ENCODE results near the gene MXD1.

MXD1 gene

DNA sequence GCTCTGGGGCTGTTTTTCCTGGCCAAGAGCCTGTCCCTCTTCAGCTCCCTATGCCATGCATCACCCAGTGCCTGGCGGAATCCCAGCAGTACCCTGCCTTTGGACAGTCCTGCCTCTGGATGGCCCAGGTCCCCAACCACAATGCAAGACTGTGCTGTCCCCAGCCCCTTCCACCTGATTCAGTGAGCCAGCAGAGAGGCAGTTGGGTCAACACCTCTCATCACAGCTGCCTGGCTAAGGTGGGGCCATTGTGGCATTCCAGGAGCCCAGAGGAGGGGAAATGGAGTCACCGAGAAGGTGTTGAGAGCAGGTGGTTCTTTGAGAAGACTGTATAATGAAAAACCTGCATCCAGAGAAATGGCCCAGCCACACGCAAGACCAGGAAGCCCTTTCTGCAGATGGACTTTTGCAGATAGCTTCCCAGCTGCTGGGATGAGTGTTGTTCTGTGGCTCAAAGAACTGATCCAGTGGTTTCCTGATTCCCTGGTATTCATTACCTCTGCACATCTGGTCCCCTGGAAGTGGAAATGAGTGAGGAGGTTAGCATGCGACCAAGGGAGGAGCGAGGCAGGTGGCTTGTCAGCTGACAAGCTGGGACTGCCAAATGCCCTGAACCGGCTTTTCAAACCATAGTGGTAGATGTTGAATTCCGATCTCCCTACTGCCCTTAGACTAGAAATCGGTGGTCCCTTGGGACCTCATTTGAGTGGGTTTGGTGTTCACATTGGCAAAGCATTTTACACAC lies 48.2 kb downstream of the MXD1 start:
- Histone ChIP-seq H3K27me3 (ENCODE audit: control insufficient read depth, insufficient read depth, low read length) (no peaks in the 10 kb centered on the region), H3K4me3 (ENCODE audit: low read length) (no peak overlapping the region), H3K9ac (ENCODE audit: low read length) (no peak overlapping the region), H3K4me1 (ENCODE audit: control insufficient read depth, insufficient read depth, low read length) (no peaks in the 10 kb centered on the region), H3K27ac (ENCODE audit: low read depth, low read length) (no peak overlapping the region), H3K36me3 (ENCODE audit: control insufficient read depth, insufficient read depth, low read length) (no peaks in the 10 kb centered on the region)

DNA sequence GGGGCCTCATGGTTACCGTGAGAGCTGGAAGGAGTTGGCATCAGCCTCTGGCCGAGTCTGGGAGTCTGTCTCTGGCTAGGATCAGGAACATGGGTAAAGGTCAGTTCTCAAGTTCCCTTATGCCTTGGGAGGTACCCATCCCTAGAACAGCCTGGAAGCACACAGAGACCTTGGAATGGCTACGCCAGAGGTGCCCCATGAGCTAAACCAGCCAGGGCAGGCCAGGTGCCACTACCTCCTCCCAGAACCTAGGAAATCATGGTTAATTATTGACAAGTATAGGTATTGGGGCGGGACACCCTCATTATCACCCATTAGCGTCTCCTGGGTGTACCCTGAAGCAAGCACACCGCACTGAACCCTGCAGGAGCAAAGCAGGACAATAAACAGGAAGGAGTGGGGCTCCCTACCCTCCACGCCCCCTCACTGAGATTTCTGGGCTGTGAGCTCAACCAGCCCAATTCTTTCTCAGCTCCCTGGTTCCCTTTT lies 49.5 kb downstream of the MXD1 start:
- Histone ChIP-seq H3K27ac (ENCODE audit: low read depth, low read length) (no peak overlapping the region), H3K9ac (ENCODE audit: low read length) (no peak overlapping the region), H3K27me3 (ENCODE audit: control insufficient read depth, insufficient read depth, low read length) (no peaks in the 10 kb centered on the region), H3K4me1 (ENCODE audit: control insufficient read depth, insufficient read depth, low read length) (no peaks in the 10 kb centered on the region), H3K4me3 (ENCODE audit: low read length) (no peak overlapping the region), H3K36me3 (ENCODE audit: control insufficient read depth, insufficient read depth, low read length) (no peaks in the 10 kb centered on the region)

DNA sequence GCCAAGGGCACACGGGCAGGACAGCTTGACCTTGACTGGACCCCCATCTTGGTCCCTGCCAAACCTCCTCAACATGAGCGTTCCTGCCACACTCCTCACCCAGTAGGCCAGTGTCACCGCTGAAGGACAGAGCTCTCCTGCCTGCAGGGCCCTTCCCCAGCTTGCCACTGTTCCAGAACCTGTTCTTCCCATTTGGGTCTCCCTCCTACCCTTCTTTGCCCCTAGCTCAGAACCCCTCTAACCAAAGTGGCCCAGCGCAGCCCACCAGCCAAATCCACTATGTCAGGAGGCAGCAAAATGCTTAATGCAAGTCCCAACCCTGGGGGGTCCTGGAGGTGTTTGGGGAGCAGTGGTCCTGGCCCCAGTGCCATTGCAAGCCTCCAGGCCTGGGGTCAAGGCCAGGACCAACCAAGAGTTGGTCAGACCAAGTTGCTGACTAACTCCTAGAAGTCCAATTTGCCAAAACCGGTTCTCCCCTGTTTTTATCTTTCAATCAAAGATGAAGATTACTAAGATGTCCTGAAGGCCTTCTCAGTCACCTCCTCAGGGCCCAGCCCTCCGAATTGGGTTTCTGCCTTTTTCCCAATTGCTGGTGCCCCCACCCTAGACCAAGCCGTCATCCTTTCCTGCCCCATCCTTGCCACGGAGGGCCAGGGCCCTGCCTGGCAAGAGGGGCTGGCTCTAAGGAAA lies 51.0 kb downstream of the MXD1 start:
- Histone ChIP-seq H3K9ac (ENCODE audit: low read length) (no peak overlapping the region), H3K27ac (ENCODE audit: low read depth, low read length) (no peak overlapping the region), H3K27me3 (ENCODE audit: control insufficient read depth, insufficient read depth, low read length) (no peaks in the 10 kb centered on the region), H3K36me3 (ENCODE audit: control insufficient read depth, insufficient read depth, low read length) (no peaks in the 10 kb centered on the region), H3K4me1 (ENCODE audit: control insufficient read depth, insufficient read depth, low read length) (no peaks in the 10 kb centered on the region), H3K4me3 (ENCODE audit: low read length) (no peak overlapping the region)

DNA sequence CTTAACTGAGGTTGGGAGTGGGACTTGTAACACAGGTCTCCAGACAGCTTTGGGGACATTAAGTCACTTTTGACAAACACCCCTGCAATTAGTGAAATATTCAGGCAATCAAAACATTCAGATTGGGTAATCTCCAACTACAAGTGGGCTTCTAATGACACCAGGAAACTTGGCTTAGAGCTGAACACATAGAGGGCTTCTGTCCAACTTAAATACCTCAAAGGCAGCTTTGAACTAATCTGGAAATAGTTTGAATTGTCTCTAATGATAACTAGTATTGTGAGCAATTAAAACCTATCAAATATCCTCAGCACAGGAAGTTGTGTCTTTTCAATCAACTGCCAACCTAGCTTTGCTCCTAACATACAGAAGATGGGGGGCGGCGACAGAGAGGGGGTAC lies 51.6 kb downstream of the MXD1 start:
- no peak overlapping the region for H3K27ac ChIP-seq (ENCODE audit: low read depth, low read length)
- H3K4me3 ChIP-seq (ENCODE audit: low read length), result no peak overlapping the region
- H3K27me3 ChIP-seq (ENCODE audit: control insufficient read depth, insufficient read depth, low read length), result no peaks in the 10 kb centered on the region
- H3K36me3 ChIP-seq (ENCODE audit: control insufficient read depth, insufficient read depth, low read length), result no peaks in the 10 kb centered on the region
- no peak overlapping the region for H3K9ac ChIP-seq (ENCODE audit: low read length)
- H3K4me1 ChIP-seq (ENCODE audit: control insufficient read depth, insufficient read depth, low read length), result no peaks in the 10 kb centered on the region

DNA sequence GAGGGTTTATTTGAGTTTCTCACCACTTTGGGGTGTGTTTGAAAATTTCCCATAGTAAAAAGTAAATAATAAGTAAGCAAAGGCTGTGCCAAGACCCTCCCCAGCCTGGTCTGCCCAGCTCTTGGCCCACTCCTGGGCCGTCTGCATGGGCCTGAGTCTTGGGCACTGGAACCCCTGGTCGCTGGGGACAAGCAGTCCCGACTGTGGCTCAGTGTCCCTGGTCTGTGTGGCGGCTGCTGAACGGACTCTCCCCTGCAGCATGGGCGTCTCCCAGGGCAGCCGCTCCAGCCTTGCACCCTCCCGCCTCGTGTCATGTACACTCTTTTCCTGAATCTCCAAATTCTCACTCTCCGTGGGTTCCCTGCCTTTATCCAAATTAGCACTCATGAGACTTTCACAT lies 53.7 kb downstream of the MXD1 start:
- no peak overlapping the region for H3K27ac ChIP-seq (ENCODE audit: low read depth, low read length)
- no peaks in the 10 kb centered on the region for H3K4me1 ChIP-seq (ENCODE audit: control insufficient read depth, insufficient read depth, low read length)
- no peak overlapping the region for H3K4me3 ChIP-seq (ENCODE audit: low read length)
- no peaks in the 10 kb centered on the region for H3K36me3 ChIP-seq (ENCODE audit: control insufficient read depth, insufficient read depth, low read length)
- no peak overlapping the region for H3K9ac ChIP-seq (ENCODE audit: low read length)
- no peaks in the 10 kb centered on the region for H3K27me3 ChIP-seq (ENCODE audit: control insufficient read depth, insufficient read depth, low read length)

DNA sequence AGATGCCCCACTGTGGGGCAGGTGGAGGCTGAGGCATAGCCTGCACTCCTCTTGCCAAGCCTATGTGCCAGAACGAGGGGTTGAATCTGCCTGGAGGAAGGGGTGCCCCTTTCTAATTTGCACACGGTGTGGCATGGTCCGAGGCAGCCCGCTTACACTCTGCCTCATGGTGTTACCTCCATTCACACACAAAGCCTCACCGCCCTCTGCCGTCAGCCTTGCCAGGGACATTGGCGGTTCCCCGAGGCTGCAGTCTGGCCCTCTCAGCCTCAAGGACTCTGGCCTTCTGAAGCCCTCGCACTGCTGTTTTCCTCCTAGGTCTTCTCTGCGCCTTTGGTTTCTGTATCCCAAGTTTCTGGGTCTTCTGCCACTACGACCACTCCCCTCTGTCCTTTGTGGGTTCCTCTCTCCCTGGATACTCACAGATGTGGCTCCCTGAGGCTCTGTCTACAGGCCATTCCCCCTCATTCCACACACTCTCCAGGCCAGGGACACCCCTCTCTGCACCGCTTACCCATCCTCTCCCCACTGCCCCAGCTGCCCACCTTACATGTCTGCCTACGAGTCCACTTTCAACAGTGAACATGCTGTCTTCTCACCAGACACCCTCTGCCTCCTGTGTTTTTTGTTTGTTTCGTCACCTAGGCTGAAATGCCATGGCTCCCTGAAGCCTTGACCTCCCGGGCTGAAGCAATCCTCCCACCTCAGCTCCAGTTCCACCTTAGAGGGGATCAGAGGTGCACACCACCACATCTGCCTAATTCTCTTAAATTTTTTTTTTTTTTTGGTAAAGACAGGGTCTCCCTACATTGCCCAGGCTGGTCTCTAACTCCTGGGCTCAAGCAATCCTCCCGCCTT lies 54.4 kb downstream of the MXD1 start:
- Histone ChIP-seq H3K4me3 (ENCODE audit: low read length) (no peak overlapping the region), H3K27ac (ENCODE audit: low read depth, low read length) (no peak overlapping the region), H3K9ac (ENCODE audit: low read length) (no peak overlapping the region), H3K27me3 (ENCODE audit: control insufficient read depth, insufficient read depth, low read length) (no peaks in the 10 kb centered on the region), H3K36me3 (ENCODE audit: control insufficient read depth, insufficient read depth, low read length) (no peaks in the 10 kb centered on the region), H3K4me1 (ENCODE audit: control insufficient read depth, insufficient read depth, low read length) (no peaks in the 10 kb centered on the region)

DNA sequence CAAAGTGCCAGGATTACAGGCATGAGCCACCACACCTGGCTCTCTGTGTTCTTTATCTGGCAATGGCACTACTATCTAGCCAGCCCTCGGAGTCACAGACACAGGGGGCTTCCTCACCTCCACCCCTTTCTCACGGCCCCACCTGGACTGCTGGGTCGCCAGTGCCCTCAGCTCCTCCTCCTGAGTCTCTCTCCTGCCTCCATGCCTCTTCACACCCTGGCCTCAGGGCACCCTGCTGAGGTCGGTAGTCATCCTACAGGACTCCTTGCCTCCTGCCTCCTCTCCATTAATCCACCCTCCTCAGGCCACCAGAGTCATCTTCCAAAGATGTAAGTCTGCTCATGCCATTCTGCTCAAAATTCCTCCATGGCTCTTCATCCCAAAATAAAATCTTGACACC lies 55.1 kb downstream of the MXD1 start:
- Histone ChIP-seq H3K9ac (ENCODE audit: low read length) (no peak overlapping the region), H3K4me1 (ENCODE audit: control insufficient read depth, insufficient read depth, low read length) (no peaks in the 10 kb centered on the region), H3K36me3 (ENCODE audit: control insufficient read depth, insufficient read depth, low read length) (no peaks in the 10 kb centered on the region), H3K4me3 (ENCODE audit: low read length) (no peak overlapping the region), H3K27ac (ENCODE audit: low read depth, low read length) (no peak overlapping the region), H3K27me3 (ENCODE audit: control insufficient read depth, insufficient read depth, low read length) (no peaks in the 10 kb centered on the region)

DNA sequence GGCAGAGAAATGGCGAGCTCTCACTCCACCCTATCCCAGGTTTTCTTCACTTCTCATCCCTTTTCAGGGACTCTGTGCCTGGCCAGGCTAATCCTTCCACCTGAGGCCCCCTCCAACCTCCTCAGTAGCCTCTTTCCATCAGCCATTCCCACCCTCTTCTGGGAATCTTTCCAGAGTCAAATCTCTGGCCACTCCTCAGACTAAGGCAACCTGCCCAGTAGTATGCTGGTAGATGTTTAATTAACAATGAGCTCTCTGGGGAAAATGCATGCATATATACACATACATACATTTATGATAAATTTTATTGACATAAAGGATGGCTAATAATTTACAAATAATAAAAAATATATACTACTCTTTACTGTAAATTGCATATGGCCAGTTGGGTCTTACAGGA lies 57.9 kb downstream of the MXD1 start:
- Histone ChIP-seq H3K27ac (ENCODE audit: low read depth, low read length) (no peak overlapping the region), H3K27me3 (ENCODE audit: control insufficient read depth, insufficient read depth, low read length) (no peaks in the 10 kb centered on the region), H3K4me1 (ENCODE audit: control insufficient read depth, insufficient read depth, low read length) (no peaks in the 10 kb centered on the region), H3K36me3 (ENCODE audit: control insufficient read depth, insufficient read depth, low read length) (no peaks in the 10 kb centered on the region), H3K4me3 (ENCODE audit: low read length) (no peak overlapping the region), H3K9ac (ENCODE audit: low read length) (no peak overlapping the region)

DNA sequence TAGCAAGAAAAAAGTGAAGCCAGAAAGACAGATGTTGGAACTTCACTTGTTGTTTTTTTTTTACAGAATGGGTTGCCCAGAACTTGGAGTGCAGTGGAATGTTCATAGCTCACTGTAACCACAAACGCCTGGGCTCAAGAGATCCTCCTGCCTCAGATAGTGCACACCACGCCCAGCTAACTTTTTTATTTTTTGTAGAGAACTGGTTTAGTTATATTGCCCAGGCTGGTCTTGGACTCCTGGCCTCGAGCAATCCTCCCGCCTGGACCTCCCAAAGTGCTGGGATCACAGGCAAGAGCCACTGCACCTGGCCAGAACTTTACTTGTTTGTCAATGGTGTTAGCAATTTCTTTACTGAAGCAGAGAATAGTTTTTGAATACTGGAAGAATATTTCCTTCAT lies 58.4 kb downstream of the MXD1 start:
- H3K27me3 ChIP-seq (ENCODE audit: control insufficient read depth, insufficient read depth, low read length), result no peaks in the 10 kb centered on the region
- H3K27ac ChIP-seq (ENCODE audit: low read depth, low read length), result no peak overlapping the region
- no peaks in the 10 kb centered on the region for H3K36me3 ChIP-seq (ENCODE audit: control insufficient read depth, insufficient read depth, low read length)
- no peak overlapping the region for H3K9ac ChIP-seq (ENCODE audit: low read length)
- H3K4me3 ChIP-seq (ENCODE audit: low read length), result no peak overlapping the region
- no peaks in the 10 kb centered on the region for H3K4me1 ChIP-seq (ENCODE audit: control insufficient read depth, insufficient read depth, low read length)

DNA sequence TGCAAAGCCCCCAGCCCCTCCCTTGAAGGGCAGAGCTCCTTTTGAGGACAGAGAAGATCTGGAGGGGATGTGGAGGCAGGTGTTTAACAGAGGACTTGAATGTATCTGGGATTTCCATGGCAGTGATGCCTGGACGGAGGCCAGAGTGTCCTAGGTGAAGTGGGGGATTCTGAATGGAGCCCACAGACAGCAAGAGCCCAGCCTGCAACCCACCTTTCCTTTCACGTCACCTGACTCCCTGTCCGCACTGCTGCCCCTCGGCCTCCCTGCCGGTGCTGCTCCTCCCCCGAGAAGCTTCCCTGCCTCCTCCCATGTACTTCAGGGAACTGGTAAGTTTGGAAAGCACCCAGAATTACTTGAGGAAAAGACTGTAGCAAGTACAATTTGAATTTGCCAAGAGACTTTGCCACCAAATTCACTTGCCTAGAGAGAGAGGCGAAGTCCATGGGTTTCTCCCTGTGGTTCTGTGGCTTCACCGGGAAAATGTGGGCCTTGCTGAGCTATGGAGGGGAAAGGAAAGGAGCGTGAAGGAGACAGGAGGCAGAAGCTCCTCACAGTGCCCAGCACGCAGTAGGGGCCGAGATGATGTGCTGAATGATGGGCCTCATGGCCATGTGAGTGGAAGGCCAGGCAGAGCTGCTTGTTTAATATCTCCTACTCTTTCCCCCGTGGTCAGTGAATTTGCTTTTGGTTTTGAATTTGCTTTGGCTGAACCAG lies 60.4 kb downstream of the MXD1 start:
- no peak overlapping the region for H3K9ac ChIP-seq (ENCODE audit: low read length)
- no peaks in the 10 kb centered on the region for H3K27me3 ChIP-seq (ENCODE audit: control insufficient read depth, insufficient read depth, low read length)
- no peak overlapping the region for H3K27ac ChIP-seq (ENCODE audit: low read depth, low read length)
- H3K4me1 ChIP-seq (ENCODE audit: control insufficient read depth, insufficient read depth, low read length), result no peaks in the 10 kb centered on the region
- no peaks in the 10 kb centered on the region for H3K36me3 ChIP-seq (ENCODE audit: control insufficient read depth, insufficient read depth, low read length)
- H3K4me3 ChIP-seq (ENCODE audit: low read length), result no peak overlapping the region

DNA sequence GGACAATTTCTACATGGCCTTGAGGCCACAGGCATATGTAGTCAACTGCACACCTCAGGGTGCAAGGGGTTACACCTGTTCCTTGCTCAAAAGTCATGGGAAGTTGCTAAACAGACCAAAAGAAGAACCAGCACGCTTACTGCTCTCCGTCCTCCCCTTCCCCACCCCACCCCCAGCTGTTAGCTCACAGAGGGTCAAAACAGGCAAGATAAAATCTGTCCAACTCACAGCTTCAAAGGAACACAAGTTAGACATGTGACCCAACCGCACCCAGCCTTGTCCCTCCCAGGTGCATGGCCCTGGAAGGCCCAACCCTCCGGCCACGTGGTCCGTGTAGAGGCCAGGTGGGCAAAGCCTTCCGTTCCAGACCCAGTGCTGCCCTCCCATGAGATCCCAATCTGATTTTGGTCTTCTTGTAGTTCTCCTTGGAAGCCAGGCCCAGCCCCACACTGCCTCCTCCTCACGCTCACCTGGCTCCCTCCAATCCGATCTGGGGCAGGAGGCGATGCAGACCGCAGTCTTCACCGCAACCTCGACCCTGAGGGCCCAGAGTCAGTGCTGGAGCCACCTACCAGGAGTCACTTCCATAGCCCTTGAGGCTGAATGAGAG lies 61.0 kb downstream of the MXD1 start:
- Histone ChIP-seq H3K27ac (ENCODE audit: low read depth, low read length) (no peak overlapping the region), H3K36me3 (ENCODE audit: control insufficient read depth, insufficient read depth, low read length) (no peaks in the 10 kb centered on the region), H3K9ac (ENCODE audit: low read length) (no peak overlapping the region), H3K27me3 (ENCODE audit: control insufficient read depth, insufficient read depth, low read length) (no peaks in the 10 kb centered on the region), H3K4me3 (ENCODE audit: low read length) (no peak overlapping the region), H3K4me1 (ENCODE audit: control insufficient read depth, insufficient read depth, low read length) (no peaks in the 10 kb centered on the region)

DNA sequence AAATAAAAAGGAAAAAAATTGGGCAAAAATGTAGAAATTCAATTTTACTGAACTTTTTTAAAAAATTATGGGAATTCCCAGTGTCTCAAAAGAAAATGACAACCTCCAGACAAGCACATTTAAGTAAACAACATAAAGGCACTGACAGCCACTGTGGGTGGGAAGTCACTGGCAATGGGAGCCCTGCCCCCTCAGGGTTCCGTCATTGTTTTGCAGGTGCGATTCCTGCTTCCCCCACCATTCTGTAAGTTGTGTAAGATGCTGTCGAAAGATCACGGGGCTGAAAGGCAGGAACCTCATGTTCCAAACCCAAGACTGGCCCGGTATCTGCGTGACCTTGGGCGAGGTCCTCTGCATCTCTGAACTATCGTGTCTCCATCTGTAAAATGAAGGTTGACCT lies 62.3 kb downstream of the MXD1 start:
- Histone ChIP-seq H3K9ac (ENCODE audit: low read length) (no peak overlapping the region), H3K27ac (ENCODE audit: low read depth, low read length) (no peak overlapping the region), H3K27me3 (ENCODE audit: control insufficient read depth, insufficient read depth, low read length) (no peaks in the 10 kb centered on the region), H3K36me3 (ENCODE audit: control insufficient read depth, insufficient read depth, low read length) (no peaks in the 10 kb centered on the region), H3K4me3 (ENCODE audit: low read length) (no peak overlapping the region), H3K4me1 (ENCODE audit: control insufficient read depth, insufficient read depth, low read length) (no peaks in the 10 kb centered on the region)

All from rectal smooth muscle tissue (tissue), 1 donor.